HEK293 (cell line): ENCODE data around the gene RHEB.

ENCODE experiments used
- CTCF ChIA-PET: fragments of 350-600 bp; formaldehyde crosslinking; extraction: SDS; loops from one replicate; lab custom pipeline; 2021; ENCODE audit warnings: antibody characterized with exemption; lab: Yijun Ruan, JAX
- POLR2A ChIA-PET: fragments of 300-600 bp; formaldehyde crosslinking; extraction: SDS; loops from one replicate; lab custom pipeline; 2020; ENCODE audit warnings: antibody characterized with exemption, inconsistent platforms; lab: Yijun Ruan, JAX
- H3K27ac ChIP-seq: fragments of 200-500 bp; sonication (Bioruptor generic); 2 replicates; pipeline ENCODE4 v1.5.1; 2014; ENCODE audit warnings: low read depth, low read length, control low read depth, inconsistent platforms; ENCODE audit errors: extremely low read depth
- H3K36me3 ChIP-seq, 2 experiments: fragments of 200-500 bp in 1 of 2; sonication (Bioruptor generic) in 1 of 2; 1 replicate in 1 of 2; 2 replicates in 1 of 2; pipeline ENCODE4 v1.5.1; 2014 to 2017; ENCODE audit warnings: inconsistent platforms in 2 of 2, low read length in 2 of 2; ENCODE audit not compliant: control insufficient read depth in 2 of 2, insufficient read depth in 1 of 2
- H3K4me1 ChIP-seq: fragments of 200-500 bp; sonication (Bioruptor generic); 2 replicates; pipeline ENCODE4 v1.5.1; 2014; ENCODE audit warnings: mild to moderate bottlenecking, low read length, inconsistent platforms; ENCODE audit not compliant: control insufficient read depth, insufficient read depth
- H3K4me3 ChIP-seq: 2 replicates; pipeline ENCODE4 v1.5.1; 2011; ENCODE audit warnings: low read depth, mild to moderate bottlenecking, control low read depth, low read length, moderate library complexity
- H3K9me3 ChIP-seq: fragments of 200-500 bp; sonication (Bioruptor generic); 2 replicates; pipeline ENCODE4 v1.5.1; 2014; ENCODE audit warnings: low read depth, low read length, inconsistent platforms; ENCODE audit not compliant: control insufficient read depth, insufficient read depth
- FEZF1 ChIP-seq: fragments of 450-650 bp; formaldehyde crosslinking; IDR thresholded peaks from 2 replicates; pipeline ENCODE4 v1.5.1; 2016; ENCODE audit warnings: missing biosample characterization, missing genetic modification characterization
- GLI4 ChIP-seq: fragments of 450-650 bp; formaldehyde crosslinking; IDR thresholded peaks from 2 replicates; pipeline ENCODE4 v1.5.1; 2016; ENCODE audit warnings: missing biosample characterization, missing genetic modification characterization
- KLF10 ChIP-seq: fragments of 450-650 bp; IDR thresholded peaks from 2 replicates; pipeline ENCODE4 v1.5.1; 2018; ENCODE audit warnings: missing biosample characterization, mild to moderate bottlenecking, missing genetic modification characterization
- TRIM28 ChIP-seq: IDR thresholded peaks from 2 replicates; pipeline ENCODE4 v1.6.1; 2011; ENCODE audit warnings: low read length, control low read depth, borderline replicate concordance
- ZFP41 ChIP-seq: fragments of 450-650 bp; formaldehyde crosslinking; IDR thresholded peaks from 2 replicates; pipeline ENCODE4 v1.5.1; 2016; ENCODE audit warnings: missing biosample characterization, missing genetic modification characterization, borderline replicate concordance
- ZNF133 ChIP-seq: fragments of 450-650 bp; formaldehyde crosslinking; IDR thresholded peaks from 2 replicates; pipeline ENCODE4 v1.5.1; 2016; ENCODE audit warnings: missing biosample characterization, missing genetic modification characterization
- ZNF16 ChIP-seq: fragments of 450-650 bp; formaldehyde crosslinking; IDR thresholded peaks from 2 replicates; pipeline ENCODE4 v1.5.1; 2016; ENCODE audit warnings: low read depth, missing biosample characterization, missing genetic modification characterization
- ZNF302 ChIP-seq: fragments of 450-650 bp; formaldehyde crosslinking; IDR thresholded peaks from 2 replicates; pipeline ENCODE4 v1.5.1; 2016; ENCODE audit warnings: missing biosample characterization, missing genetic modification characterization, low read depth
- ZNF324 ChIP-seq: fragments of 450-650 bp; formaldehyde crosslinking; IDR thresholded peaks from 2 replicates; pipeline ENCODE4 v1.5.1; 2016; ENCODE audit warnings: missing biosample characterization, missing genetic modification characterization
- ZNF560 ChIP-seq: fragments of 450-650 bp; formaldehyde crosslinking; IDR thresholded peaks from 2 replicates; pipeline ENCODE4 v1.5.1; 2017; ENCODE audit warnings: missing biosample characterization, missing genetic modification characterization, borderline replicate concordance
- ZNF654 ChIP-seq: fragments of 450-650 bp; formaldehyde crosslinking; IDR thresholded peaks from 2 replicates; pipeline ENCODE4 v1.5.1; 2016; ENCODE audit warnings: low read depth, missing biosample characterization, missing genetic modification characterization
- ZNF660 ChIP-seq: fragments of 450-650 bp; IDR thresholded peaks from 2 replicates; pipeline ENCODE4 v1.5.1; 2018; ENCODE audit warnings: missing biosample characterization, mild to moderate bottlenecking, missing genetic modification characterization
- ZNF670 ChIP-seq: fragments of 450-650 bp; formaldehyde crosslinking; IDR thresholded peaks from 2 replicates; pipeline ENCODE4 v1.5.1; 2016; ENCODE audit warnings: missing biosample characterization, missing genetic modification characterization, low read depth
- ZNF768 ChIP-seq: fragments of 450-650 bp; formaldehyde crosslinking; IDR thresholded peaks from 2 replicates; pipeline ENCODE4 v1.5.1; 2018; ENCODE audit warnings: missing biosample characterization, mild to moderate bottlenecking, missing genetic modification characterization
- TF ChIP-seq, protein P1 (sequence below): fragments of 450-650 bp; formaldehyde crosslinking; IDR thresholded peaks from 2 replicates; pipeline ENCODE4 v1.5.1; 2016; ENCODE audit warnings: missing biosample characterization, missing genetic modification characterization, borderline replicate concordance
- TF ChIP-seq, protein P2 (sequence below): fragments of 450-650 bp; formaldehyde crosslinking; IDR thresholded peaks from 2 replicates; pipeline ENCODE4 v1.5.1; 2016; ENCODE audit warnings: missing biosample characterization, missing genetic modification characterization, borderline replicate concordance
- TF ChIP-seq, protein P3 (sequence below): fragments of 450-650 bp; formaldehyde crosslinking; conservative IDR thresholded peaks from 2 replicates; pipeline ENCODE4 v1.5.1; 2016; ENCODE audit warnings: low read depth, missing biosample characterization, missing genetic modification characterization
- TF ChIP-seq, protein P4 (sequence below): fragments of 450-650 bp; formaldehyde crosslinking; IDR thresholded peaks from 2 replicates; pipeline ENCODE4 v1.5.1; 2016; ENCODE audit warnings: missing biosample characterization, missing genetic modification characterization
- TF ChIP-seq, protein P5 (sequence below): fragments of 450-650 bp; formaldehyde crosslinking; IDR thresholded peaks from 2 replicates; pipeline ENCODE4 v1.5.1; 2017; ENCODE audit warnings: missing biosample characterization, missing genetic modification characterization

RHEB gene

DNA sequence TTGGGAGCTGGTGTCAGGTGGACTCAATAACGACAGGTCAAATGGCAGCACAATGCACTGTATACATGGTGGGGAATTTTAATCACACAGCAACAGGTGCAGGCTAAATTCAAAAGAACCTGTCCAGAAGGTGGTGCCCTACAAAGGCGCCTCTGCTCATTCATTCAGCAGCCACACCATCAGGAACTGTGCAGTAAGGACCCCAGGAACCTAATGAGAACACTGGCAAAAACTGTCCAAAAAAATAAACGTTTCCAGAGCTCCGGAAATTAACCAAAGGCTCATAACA lies 57.8 kb downstream of the RHEB start (continued):
- TF ChIP-seq, protein P1, sequence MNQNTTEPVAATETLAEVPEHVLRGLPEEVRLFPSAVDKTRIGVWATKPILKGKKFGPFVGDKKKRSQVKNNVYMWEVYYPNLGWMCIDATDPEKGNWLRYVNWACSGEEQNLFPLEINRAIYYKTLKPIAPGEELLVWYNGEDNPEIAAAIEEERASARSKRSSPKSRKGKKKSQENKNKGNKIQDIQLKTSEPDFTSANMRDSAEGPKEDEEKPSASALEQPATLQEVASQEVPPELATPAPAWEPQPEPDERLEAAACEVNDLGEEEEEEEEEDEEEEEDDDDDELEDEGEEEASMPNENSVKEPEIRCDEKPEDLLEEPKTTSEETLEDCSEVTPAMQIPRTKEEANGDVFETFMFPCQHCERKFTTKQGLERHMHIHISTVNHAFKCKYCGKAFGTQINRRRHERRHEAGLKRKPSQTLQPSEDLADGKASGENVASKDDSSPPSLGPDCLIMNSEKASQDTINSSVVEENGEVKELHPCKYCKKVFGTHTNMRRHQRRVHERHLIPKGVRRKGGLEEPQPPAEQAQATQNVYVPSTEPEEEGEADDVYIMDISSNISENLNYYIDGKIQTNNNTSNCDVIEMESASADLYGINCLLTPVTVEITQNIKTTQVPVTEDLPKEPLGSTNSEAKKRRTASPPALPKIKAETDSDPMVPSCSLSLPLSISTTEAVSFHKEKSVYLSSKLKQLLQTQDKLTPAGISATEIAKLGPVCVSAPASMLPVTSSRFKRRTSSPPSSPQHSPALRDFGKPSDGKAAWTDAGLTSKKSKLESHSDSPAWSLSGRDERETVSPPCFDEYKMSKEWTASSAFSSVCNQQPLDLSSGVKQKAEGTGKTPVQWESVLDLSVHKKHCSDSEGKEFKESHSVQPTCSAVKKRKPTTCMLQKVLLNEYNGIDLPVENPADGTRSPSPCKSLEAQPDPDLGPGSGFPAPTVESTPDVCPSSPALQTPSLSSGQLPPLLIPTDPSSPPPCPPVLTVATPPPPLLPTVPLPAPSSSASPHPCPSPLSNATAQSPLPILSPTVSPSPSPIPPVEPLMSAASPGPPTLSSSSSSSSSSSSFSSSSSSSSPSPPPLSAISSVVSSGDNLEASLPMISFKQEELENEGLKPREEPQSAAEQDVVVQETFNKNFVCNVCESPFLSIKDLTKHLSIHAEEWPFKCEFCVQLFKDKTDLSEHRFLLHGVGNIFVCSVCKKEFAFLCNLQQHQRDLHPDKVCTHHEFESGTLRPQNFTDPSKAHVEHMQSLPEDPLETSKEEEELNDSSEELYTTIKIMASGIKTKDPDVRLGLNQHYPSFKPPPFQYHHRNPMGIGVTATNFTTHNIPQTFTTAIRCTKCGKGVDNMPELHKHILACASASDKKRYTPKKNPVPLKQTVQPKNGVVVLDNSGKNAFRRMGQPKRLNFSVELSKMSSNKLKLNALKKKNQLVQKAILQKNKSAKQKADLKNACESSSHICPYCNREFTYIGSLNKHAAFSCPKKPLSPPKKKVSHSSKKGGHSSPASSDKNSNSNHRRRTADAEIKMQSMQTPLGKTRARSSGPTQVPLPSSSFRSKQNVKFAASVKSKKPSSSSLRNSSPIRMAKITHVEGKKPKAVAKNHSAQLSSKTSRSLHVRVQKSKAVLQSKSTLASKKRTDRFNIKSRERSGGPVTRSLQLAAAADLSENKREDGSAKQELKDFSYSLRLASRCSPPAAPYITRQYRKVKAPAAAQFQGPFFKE (tag by site-specific recombination): no peak

DNA sequence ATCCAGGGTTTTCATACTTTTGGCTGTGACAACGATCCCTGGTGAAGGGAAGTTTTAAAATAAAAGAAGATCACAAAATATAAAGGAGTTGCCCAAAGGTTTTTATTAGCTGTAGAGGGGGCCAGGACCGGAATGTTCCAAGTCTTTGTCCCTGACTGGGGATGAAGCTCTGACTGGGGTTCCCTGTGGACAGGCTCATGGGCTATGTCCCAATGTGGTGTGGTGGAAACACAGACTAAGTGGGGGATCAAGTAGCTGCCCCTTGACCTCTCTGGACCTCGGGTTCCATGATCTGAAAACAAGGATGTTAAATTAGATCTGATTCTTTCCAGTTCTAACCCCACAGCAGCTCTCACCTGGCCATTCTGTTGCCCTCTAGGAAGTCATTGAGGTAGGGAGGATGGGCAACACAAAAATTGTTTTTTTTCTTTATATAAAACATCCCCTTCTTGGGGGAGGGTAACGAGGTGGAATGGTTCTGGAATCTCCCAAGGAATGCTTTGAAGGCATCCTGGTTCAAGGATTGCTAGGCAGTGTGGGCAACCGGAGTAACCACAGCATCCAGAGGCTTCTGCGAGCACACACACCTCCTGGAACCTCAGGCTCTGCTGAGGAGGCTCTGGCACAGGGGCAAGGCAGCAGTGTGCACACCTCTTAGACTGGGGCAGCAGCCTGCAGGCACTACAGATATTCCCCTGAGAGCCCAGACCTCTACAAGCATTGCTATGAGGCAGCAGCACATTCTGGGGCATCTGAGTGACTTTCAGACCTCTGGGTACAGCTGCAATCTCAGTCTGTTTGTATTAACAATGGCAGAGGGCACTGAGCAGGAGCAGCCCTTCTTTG lies 58.4 kb downstream of the RHEB start:
- Histone ChIP-seq H3K9me3 (no peaks in the 10 kb centered on the region), H3K4me3 (no peak overlapping the region), H3K27ac (no peak overlapping the region), H3K36me3 (peaks cover 0 to 22% of the 10 kb centered on the region in 2 experiments; a peak in 1 of 3 replicates), H3K4me1 (no peaks in the 10 kb centered on the region; the same call in 1 of the 2 replicates)
- ChIA-PET CTCF (interaction anchor here (0.9 to 3.1 kb wide), 5 partner anchors 9 to 298 kb away, joined by 3 to 8 read pairs (median 3); no protein-coding TSS in a partner anchor), POLR2A (interaction anchor here (1.2 kb wide), 1 partner anchor 56 kb away, joined by 5 read pairs; no protein-coding TSS in a partner anchor)
- TF ChIP-seq ZNF302 (no peak), ZFP41 (no peak), ZNF660 (no peak), ZNF654 (tag by site-specific recombination) (no peak), FEZF1 (tag by site-specific recombination) (no peak), TRIM28 (no peak), ZNF16 (tag by site-specific recombination) (no peak), ZNF133 (tag by site-specific recombination) (no peak), ZNF670 (no peak), ZNF768 (no peak), KLF10 (tag by site-specific recombination) (no peak), GLI4 (tag by site-specific recombination) (no peak), ZNF560 (no peak), ZNF324 (tag by site-specific recombination) (no peak)
- TF ChIP-seq, protein P2, sequence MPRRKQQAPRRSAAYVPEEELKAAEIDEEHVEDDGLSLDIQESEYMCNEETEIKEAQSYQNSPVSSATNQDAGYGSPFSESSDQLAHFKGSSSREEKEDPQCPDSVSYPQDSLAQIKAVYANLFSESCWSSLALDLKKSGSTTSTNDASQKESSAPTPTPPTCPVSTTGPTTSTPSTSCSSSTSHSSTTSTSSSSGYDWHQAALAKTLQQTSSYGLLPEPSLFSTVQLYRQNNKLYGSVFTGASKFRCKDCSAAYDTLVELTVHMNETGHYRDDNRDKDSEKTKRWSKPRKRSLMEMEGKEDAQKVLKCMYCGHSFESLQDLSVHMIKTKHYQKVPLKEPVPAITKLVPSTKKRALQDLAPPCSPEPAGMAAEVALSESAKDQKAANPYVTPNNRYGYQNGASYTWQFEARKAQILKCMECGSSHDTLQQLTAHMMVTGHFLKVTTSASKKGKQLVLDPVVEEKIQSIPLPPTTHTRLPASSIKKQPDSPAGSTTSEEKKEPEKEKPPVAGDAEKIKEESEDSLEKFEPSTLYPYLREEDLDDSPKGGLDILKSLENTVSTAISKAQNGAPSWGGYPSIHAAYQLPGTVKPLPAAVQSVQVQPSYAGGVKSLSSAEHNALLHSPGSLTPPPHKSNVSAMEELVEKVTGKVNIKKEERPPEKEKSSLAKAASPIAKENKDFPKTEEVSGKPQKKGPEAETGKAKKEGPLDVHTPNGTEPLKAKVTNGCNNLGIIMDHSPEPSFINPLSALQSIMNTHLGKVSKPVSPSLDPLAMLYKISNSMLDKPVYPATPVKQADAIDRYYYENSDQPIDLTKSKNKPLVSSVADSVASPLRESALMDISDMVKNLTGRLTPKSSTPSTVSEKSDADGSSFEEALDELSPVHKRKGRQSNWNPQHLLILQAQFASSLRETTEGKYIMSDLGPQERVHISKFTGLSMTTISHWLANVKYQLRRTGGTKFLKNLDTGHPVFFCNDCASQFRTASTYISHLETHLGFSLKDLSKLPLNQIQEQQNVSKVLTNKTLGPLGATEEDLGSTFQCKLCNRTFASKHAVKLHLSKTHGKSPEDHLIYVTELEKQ (tag by site-specific recombination): no peak
- TF ChIP-seq, protein P3, sequence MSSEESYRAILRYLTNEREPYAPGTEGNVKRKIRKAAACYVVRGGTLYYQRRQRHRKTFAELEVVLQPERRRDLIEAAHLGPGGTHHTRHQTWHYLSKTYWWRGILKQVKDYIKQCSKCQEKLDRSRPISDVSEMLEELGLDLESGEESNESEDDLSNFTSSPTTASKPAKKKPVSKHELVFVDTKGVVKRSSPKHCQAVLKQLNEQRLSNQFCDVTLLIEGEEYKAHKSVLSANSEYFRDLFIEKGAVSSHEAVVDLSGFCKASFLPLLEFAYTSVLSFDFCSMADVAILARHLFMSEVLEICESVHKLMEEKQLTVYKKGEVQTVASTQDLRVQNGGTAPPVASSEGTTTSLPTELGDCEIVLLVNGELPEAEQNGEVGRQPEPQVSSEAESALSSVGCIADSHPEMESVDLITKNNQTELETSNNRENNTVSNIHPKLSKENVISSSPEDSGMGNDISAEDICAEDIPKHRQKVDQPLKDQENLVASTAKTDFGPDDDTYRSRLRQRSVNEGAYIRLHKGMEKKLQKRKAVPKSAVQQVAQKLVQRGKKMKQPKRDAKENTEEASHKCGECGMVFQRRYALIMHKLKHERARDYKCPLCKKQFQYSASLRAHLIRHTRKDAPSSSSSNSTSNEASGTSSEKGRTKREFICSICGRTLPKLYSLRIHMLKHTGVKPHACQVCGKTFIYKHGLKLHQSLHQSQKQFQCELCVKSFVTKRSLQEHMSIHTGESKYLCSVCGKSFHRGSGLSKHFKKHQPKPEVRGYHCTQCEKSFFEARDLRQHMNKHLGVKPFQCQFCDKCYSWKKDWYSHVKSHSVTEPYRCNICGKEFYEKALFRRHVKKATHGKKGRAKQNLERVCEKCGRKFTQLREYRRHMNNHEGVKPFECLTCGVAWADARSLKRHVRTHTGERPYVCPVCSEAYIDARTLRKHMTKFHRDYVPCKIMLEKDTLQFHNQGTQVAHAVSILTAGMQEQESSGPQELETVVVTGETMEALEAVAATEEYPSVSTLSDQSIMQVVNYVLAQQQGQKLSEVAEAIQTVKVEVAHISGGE (tag by site-specific recombination): no peak
- TF ChIP-seq, protein P4, sequence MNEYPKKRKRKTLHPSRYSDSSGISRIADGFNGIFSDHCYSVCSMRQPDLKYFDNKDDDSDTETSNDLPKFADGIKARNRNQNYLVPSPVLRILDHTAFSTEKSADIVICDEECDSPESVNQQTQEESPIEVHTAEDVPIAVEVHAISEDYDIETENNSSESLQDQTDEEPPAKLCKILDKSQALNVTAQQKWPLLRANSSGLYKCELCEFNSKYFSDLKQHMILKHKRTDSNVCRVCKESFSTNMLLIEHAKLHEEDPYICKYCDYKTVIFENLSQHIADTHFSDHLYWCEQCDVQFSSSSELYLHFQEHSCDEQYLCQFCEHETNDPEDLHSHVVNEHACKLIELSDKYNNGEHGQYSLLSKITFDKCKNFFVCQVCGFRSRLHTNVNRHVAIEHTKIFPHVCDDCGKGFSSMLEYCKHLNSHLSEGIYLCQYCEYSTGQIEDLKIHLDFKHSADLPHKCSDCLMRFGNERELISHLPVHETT (tag by site-specific recombination): no peak
- TF ChIP-seq, protein P5, sequence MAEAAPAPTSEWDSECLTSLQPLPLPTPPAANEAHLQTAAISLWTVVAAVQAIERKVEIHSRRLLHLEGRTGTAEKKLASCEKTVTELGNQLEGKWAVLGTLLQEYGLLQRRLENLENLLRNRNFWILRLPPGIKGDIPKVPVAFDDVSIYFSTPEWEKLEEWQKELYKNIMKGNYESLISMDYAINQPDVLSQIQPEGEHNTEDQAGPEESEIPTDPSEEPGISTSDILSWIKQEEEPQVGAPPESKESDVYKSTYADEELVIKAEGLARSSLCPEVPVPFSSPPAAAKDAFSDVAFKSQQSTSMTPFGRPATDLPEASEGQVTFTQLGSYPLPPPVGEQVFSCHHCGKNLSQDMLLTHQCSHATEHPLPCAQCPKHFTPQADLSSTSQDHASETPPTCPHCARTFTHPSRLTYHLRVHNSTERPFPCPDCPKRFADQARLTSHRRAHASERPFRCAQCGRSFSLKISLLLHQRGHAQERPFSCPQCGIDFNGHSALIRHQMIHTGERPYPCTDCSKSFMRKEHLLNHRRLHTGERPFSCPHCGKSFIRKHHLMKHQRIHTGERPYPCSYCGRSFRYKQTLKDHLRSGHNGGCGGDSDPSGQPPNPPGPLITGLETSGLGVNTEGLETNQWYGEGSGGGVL (tag by site-specific recombination): no peak
